GM18861 (cell line): Measurements from ENCODE around the gene SEMA5A.
A peak's percentile ranks its signal among the peaks of the same experiment; 100 is the strongest.
"Not testable (repeated sequence)": the region's sequence is repeated elsewhere in the genome, so short reads cannot be mapped to it uniquely, and the experiment has no call there.

ENCODE experiments used
- ATAC-seq: cut with Tn5 transposase; IDR thresholded peaks from one replicate; pipeline ENCODE4 v1.9.1; 2021; ENCODE audit not compliant: unreplicated experiment

SEMA5A gene

GRCh38 chr5:9363449-9363848, 182.4 kb downstream of the SEMA5A start:
- ATAC-seq = peak; percentile 9

- peak; percentile 52 for ATAC-seq
Observed at GRCh38 chr5:9363026-9363425, 182.8 kb downstream of the SEMA5A start.

- ATAC-seq = peak; percentile 48
Observed at GRCh38 chr5:9362600-9362999, 183.3 kb downstream of the SEMA5A start.

GRCh38 chr5:9361835-9362234, 184.0 kb downstream of the SEMA5A start:
- peak; percentile 59 for ATAC-seq

GRCh38 chr5:9358961-9359685, 186.8 kb downstream of the SEMA5A start:
- ATAC-seq = no peak

GRCh38 chr5:9356351-9356825, 189.5 kb downstream of the SEMA5A start:
- ATAC-seq = no peak

GRCh38 chr5:9354336-9355081, 191.4 kb downstream of the SEMA5A start:
- ATAC-seq = no peak

GRCh38 chr5:9353048-9353447, 192.8 kb downstream of the SEMA5A start:
- not testable (repeated sequence) for ATAC-seq

- no peak for ATAC-seq
Observed at GRCh38 chr5:9351546-9351945, 194.3 kb downstream of the SEMA5A start.

GRCh38 chr5:9350301-9350797, 195.5 kb downstream of the SEMA5A start:
- ATAC-seq = no peak

- ATAC-seq = no peak
Observed at GRCh38 chr5:9348401-9348996, 197.4 kb downstream of the SEMA5A start.

GRCh38 chr5:9347541-9348295, 198.2 kb downstream of the SEMA5A start:
- ATAC-seq = no peak

- no peak for ATAC-seq
Observed at GRCh38 chr5:9347032-9347431, 198.8 kb downstream of the SEMA5A start.

- no peak for ATAC-seq
Observed at GRCh38 chr5:9344751-9345240, 201.1 kb downstream of the SEMA5A start.

GRCh38 chr5:9343146-9343850, 202.6 kb downstream of the SEMA5A start:
- no peak for ATAC-seq

- ATAC-seq = no peak
Observed at GRCh38 chr5:9342161-9342787, 203.6 kb downstream of the SEMA5A start.

GRCh38 chr5:9340085-9340484, 205.8 kb downstream of the SEMA5A start:
- no peak for ATAC-seq

- ATAC-seq = no peak
Observed at GRCh38 chr5:9339206-9339818, 206.6 kb downstream of the SEMA5A start.

GRCh38 chr5:9338796-9339195, 207.1 kb downstream of the SEMA5A start:
- ATAC-seq = no peak
